ENCODE results near the gene DIO1.

DIO1 gene

DNA sequence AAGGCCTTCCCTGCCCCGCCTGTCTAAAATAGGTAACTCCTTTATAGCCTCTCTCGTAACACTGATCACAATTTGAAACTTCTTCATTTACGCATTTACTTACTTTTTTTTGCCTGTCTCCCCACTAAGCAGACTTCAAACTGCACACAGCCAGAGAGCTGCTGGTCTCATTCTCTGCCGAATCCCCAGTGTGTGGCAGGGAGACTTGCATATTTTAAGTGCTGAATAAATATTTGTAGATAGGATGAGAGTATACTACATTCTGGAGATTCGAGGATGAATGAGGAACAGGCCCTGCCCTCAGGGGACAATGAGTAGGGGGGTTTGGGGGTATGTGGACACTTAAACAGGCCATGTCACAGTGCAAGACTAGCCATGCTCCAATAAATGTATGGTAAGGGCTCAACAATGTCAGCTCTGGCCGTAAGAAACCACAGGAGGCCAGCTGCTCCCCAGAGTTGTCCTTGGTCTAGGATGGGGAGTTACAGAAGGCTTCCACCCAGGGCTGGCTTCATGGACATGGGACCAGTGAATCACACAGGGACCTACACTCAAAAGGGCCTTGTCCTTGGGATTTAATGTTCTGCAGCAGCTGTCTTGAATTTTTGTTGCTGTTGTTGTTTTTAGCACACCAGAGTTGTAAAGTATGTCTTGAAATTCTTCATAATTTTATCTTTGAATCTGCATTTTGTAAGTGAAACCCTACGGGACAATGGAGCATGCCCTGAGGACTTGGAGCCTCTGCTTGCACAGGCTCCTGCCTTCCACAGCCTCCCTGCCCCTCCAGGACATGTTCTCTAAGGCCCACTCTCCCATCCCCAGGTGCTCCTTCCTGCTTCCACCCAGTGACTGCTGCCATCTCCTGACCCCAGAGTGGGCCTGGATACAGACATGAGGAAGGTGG lies 8.5 kb downstream of the DIO1 start:
- no peak for DNase-seq
- ChIA-PET CTCF (interaction anchor here (1.1 to 2.2 kb wide), 4 partner anchors 10 to 62 kb away, joined by 3 to 5 read pairs (median 4); no protein-coding TSS in a partner anchor), POLR2A (no interaction called here)
- H3K36me3 ChIP-seq (ENCODE audit: control insufficient read depth in 4 of 4, insufficient read depth in 4 of 4, low read length in 3 of 4) = peaks cover 0 to 6% (median 0%) of the 10 kb centered on the region in 4 experiments
- WGBS (ENCODE audit: insufficient coverage) = 97% methylated on average over 7 of the region's 7 CpGs
- no peak overlapping the region for H3K4me3 ChIP-seq (ENCODE audit: control insufficient read depth in 1 of 7, extremely low read depth in 1 of 7, insufficient read depth in 4 of 7, low read depth in 2 of 7, low read length in 6 of 7)
- H3K4me1 ChIP-seq (ENCODE audit: control extremely low read depth in 1 of 4, control insufficient read depth in 4 of 4, insufficient read depth in 4 of 4, low read length in 3 of 4) = no peaks in the 10 kb centered on the region
- H3K27ac ChIP-seq (ENCODE audit: insufficient read depth in 1 of 2, low read depth in 1 of 2, low read length in 2 of 2, poor library complexity in 1 of 2, severe bottlenecking in 2 of 2) = no peak overlapping the region
- no peaks in the 10 kb centered on the region for H3K27me3 ChIP-seq (replicated peaks in 2 of 5; ENCODE audit: control insufficient read depth in 4 of 5, insufficient read depth in 5 of 5, low read length in 4 of 5)
- H3K9me3 ChIP-seq (ENCODE audit: control extremely low read depth in 1 of 5, control insufficient read depth in 4 of 5, insufficient read depth in 2 of 5, low read depth in 1 of 5, low read length in 4 of 5) = no peaks in the 10 kb centered on the region

- over 99% methylated on average over 8 of the region's 8 CpGs for WGBS (ENCODE audit: insufficient coverage)
- no peaks in the 10 kb centered on the region for H3K4me1 ChIP-seq (ENCODE audit: control extremely low read depth in 1 of 4, control insufficient read depth in 4 of 4, insufficient read depth in 4 of 4, low read length in 3 of 4)
- no peaks in the 10 kb centered on the region for H3K27me3 ChIP-seq (replicated peaks in 2 of 5; ENCODE audit: control insufficient read depth in 4 of 5, insufficient read depth in 5 of 5, low read length in 4 of 5)
- no peak overlapping the region for H3K27ac ChIP-seq (ENCODE audit: insufficient read depth in 1 of 2, low read depth in 1 of 2, low read length in 2 of 2, poor library complexity in 1 of 2, severe bottlenecking in 2 of 2)
- H3K4me3 ChIP-seq (ENCODE audit: control insufficient read depth in 1 of 7, extremely low read depth in 1 of 7, insufficient read depth in 4 of 7, low read depth in 2 of 7, low read length in 6 of 7) = no peak overlapping the region
- ChIA-PET CTCF (no interaction called here), POLR2A (no interaction called here)
- H3K9me3 ChIP-seq (ENCODE audit: control extremely low read depth in 1 of 5, control insufficient read depth in 4 of 5, insufficient read depth in 2 of 5, low read depth in 1 of 5, low read length in 4 of 5) = no peaks in the 10 kb centered on the region
- H3K36me3 ChIP-seq (ENCODE audit: control insufficient read depth in 4 of 4, insufficient read depth in 4 of 4, low read length in 3 of 4) = peaks cover 0 to 6% (median 0%) of the 10 kb centered on the region in 4 experiments
- no peak for DNase-seq
Measured at GRCh38 chr1:53905509-53905908, 11.5 kb downstream of the DIO1 start.

- POLR2A ChIA-PET = no interaction called here
- Histone ChIP-seq H3K36me3 (ENCODE audit: control insufficient read depth in 4 of 4, insufficient read depth in 4 of 4, low read length in 3 of 4) (peaks cover 0 to 6% (median 0%) of the 10 kb centered on the region in 4 experiments), H3K9me3 (ENCODE audit: control extremely low read depth in 1 of 5, control insufficient read depth in 4 of 5, insufficient read depth in 2 of 5, low read depth in 1 of 5, low read length in 4 of 5) (no peaks in the 10 kb centered on the region), H3K27me3 (replicated peaks in 2 of 5; ENCODE audit: control insufficient read depth in 4 of 5, insufficient read depth in 5 of 5, low read length in 4 of 5) (no peaks in the 10 kb centered on the region), H3K4me3 (ENCODE audit: control insufficient read depth in 1 of 7, extremely low read depth in 1 of 7, insufficient read depth in 4 of 7, low read depth in 2 of 7, low read length in 6 of 7) (no peak overlapping the region), H3K27ac (ENCODE audit: insufficient read depth in 1 of 2, low read depth in 1 of 2, low read length in 2 of 2, poor library complexity in 1 of 2, severe bottlenecking in 2 of 2) (no peak overlapping the region), H3K4me1 (ENCODE audit: control extremely low read depth in 1 of 4, control insufficient read depth in 4 of 4, insufficient read depth in 4 of 4, low read length in 3 of 4) (no peaks in the 10 kb centered on the region)
- DNase-seq = no peak
- CTCF ChIA-PET = no interaction called here
- WGBS (ENCODE audit: insufficient coverage) = 93% methylated on average over 4 of the region's 4 CpGs
Measured at GRCh38 chr1:53906121-53906520, 12.1 kb downstream of the DIO1 start.

- Histone ChIP-seq H3K27me3 (replicated peaks in 2 of 5; ENCODE audit: control insufficient read depth in 4 of 5, insufficient read depth in 5 of 5, low read length in 4 of 5) (no peaks in the 10 kb centered on the region), H3K27ac (ENCODE audit: insufficient read depth in 1 of 2, low read depth in 1 of 2, low read length in 2 of 2, poor library complexity in 1 of 2, severe bottlenecking in 2 of 2) (no peak overlapping the region), H3K9me3 (ENCODE audit: control extremely low read depth in 1 of 5, control insufficient read depth in 4 of 5, insufficient read depth in 2 of 5, low read depth in 1 of 5, low read length in 4 of 5) (no peaks in the 10 kb centered on the region), H3K4me1 (ENCODE audit: control extremely low read depth in 1 of 4, control insufficient read depth in 4 of 4, insufficient read depth in 4 of 4, low read length in 3 of 4) (no peaks in the 10 kb centered on the region), H3K4me3 (ENCODE audit: control insufficient read depth in 1 of 7, extremely low read depth in 1 of 7, insufficient read depth in 4 of 7, low read depth in 2 of 7, low read length in 6 of 7) (no peak overlapping the region), H3K36me3 (ENCODE audit: control insufficient read depth in 4 of 4, insufficient read depth in 4 of 4, low read length in 3 of 4) (peaks cover 2 to 26% (median 5%) of the 10 kb centered on the region in 4 experiments)
- ChIA-PET POLR2A (no interaction called here), CTCF (interaction anchor here (1.1 to 1.6 kb wide), 4 partner anchors 21 to 38 kb away, joined by 3 to 6 read pairs (median 4); no protein-coding TSS in a partner anchor)
- DNase-seq = no peak
- 100% methylated on average over 3 of the region's 3 CpGs for WGBS (ENCODE audit: insufficient coverage)
Measured at GRCh38 chr1:53909946-53910345, 16.0 kb downstream of the DIO1 start.

- no peak for DNase-seq
- Histone ChIP-seq H3K27ac (ENCODE audit: insufficient read depth in 1 of 2, low read depth in 1 of 2, low read length in 2 of 2, poor library complexity in 1 of 2, severe bottlenecking in 2 of 2) (no peak overlapping the region), H3K4me1 (ENCODE audit: control extremely low read depth in 1 of 4, control insufficient read depth in 4 of 4, insufficient read depth in 4 of 4, low read length in 3 of 4) (no peaks in the 10 kb centered on the region), H3K27me3 (replicated peaks in 2 of 5; ENCODE audit: control insufficient read depth in 4 of 5, insufficient read depth in 5 of 5, low read length in 4 of 5) (no peaks in the 10 kb centered on the region), H3K4me3 (ENCODE audit: control insufficient read depth in 1 of 7, extremely low read depth in 1 of 7, insufficient read depth in 4 of 7, low read depth in 2 of 7, low read length in 6 of 7) (no peak overlapping the region), H3K36me3 (ENCODE audit: control insufficient read depth in 4 of 4, insufficient read depth in 4 of 4, low read length in 3 of 4) (peaks cover 2 to 33% (median 8%) of the 10 kb centered on the region in 4 experiments), H3K9me3 (ENCODE audit: control extremely low read depth in 1 of 5, control insufficient read depth in 4 of 5, insufficient read depth in 2 of 5, low read depth in 1 of 5, low read length in 4 of 5) (no peaks in the 10 kb centered on the region)
- ChIA-PET POLR2A (interaction anchor here (0.6 kb wide), 1 partner anchor 1857 kb away, joined by 3 read pairs; no protein-coding TSS in a partner anchor), CTCF (interaction anchor here (1.4 to 2.1 kb wide), 3 partner anchors 13 to 32 kb away, joined by 4 to 14 read pairs (median 6); no protein-coding TSS in a partner anchor)
- WGBS (ENCODE audit: insufficient coverage) = 95% methylated on average over 3 of the region's 4 CpGs
Measured at GRCh38 chr1:53911442-53911841, 17.5 kb downstream of the DIO1 start.

DNA sequence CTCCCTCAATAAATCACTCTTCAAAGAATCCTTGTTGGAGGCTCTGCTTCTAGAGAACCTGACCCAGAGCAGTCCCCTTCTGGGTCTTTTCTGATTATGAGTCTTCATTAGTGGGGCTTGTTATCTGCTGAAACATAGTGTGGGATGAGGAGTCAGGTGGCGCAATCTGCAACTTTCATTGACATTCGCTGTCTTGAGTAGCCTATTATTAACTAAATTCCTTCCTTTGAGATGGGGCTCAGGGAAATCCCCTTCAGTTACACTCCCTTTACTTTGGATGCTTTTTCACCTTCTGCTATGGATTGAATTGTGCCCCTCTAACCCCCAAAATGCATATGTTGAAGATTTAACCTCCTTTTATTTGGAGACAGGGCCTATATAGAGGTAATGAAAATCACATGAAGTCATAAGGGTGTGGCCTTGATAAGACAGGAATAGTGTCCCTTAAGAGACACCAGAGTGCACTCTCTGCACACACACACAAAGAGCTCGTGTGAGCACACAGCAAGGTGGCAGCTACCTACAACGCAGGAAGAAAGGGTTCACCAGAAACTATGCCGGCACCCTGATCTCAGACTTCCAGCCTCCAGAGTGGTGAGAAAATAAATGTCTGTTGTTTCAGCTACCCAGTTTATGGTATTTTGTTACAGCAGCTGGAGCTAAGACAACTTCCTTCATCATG lies 19.5 kb downstream of the DIO1 start:
- H3K27ac ChIP-seq (ENCODE audit: insufficient read depth in 1 of 2, low read depth in 1 of 2, low read length in 2 of 2, poor library complexity in 1 of 2, severe bottlenecking in 2 of 2) = no peak overlapping the region
- WGBS (ENCODE audit: insufficient coverage) = 82% methylated on average over 2 of the region's 5 CpGs
- no peaks in the 10 kb centered on the region for H3K27me3 ChIP-seq (replicated peaks in 2 of 5; ENCODE audit: control insufficient read depth in 4 of 5, insufficient read depth in 5 of 5, low read length in 4 of 5)
- H3K4me1 ChIP-seq (ENCODE audit: control extremely low read depth in 1 of 4, control insufficient read depth in 4 of 4, insufficient read depth in 4 of 4, low read length in 3 of 4) = no peaks in the 10 kb centered on the region
- ChIA-PET POLR2A (no interaction called here), CTCF (interaction anchor here (1.1 to 3.4 kb wide), 4 partner anchors 11 to 45 kb away, joined by 3 to 14 read pairs (median 8); no protein-coding TSS in a partner anchor)
- H3K36me3 ChIP-seq (ENCODE audit: control insufficient read depth in 4 of 4, insufficient read depth in 4 of 4, low read length in 3 of 4) = peaks cover 2 to 34% (median 11%) of the 10 kb centered on the region in 4 experiments
- H3K9me3 ChIP-seq (ENCODE audit: control extremely low read depth in 1 of 5, control insufficient read depth in 4 of 5, insufficient read depth in 2 of 5, low read depth in 1 of 5, low read length in 4 of 5) = no peaks in the 10 kb centered on the region
- no peak for DNase-seq
- no peak overlapping the region for H3K4me3 ChIP-seq (ENCODE audit: control insufficient read depth in 1 of 7, extremely low read depth in 1 of 7, insufficient read depth in 4 of 7, low read depth in 2 of 7, low read length in 6 of 7)
